NCI-H1417 (cell line): ENCODE measurements around the gene RIMS4.

ENCODE experiments used
- DNase-seq, 3 experiments: peaks; one replicate each; lab custom pipeline; 2025; lab: John Stamatoyannopoulos, UW

The RIMS4 gene

GRCh38 chr20:44701858-44702256 lies 108.5 kb downstream of the RIMS4 start:
- DNase-seq, result peak in 1 of 3 experiments; percentile 17
